IPS DF 4.7 (cell line): ENCODE measurements around the gene TMEM108.
"Not testable (repeated sequence)": the region's sequence is repeated elsewhere in the genome, so short reads cannot be mapped to it uniquely, and the experiment has no call there.

Experiments
- DNase-seq: peaks from one replicate; pipeline ENCODE4 v3.0.0-alpha.2; 2013; ENCODE audit warnings: low spot score; ENCODE audit errors: extremely low read depth

TMEM108 gene

GRCh38 chr3:133038089-133038730 is at the start of gene TMEM108:
Gene TMEM108 (plus strand): TSS chr3:133038391.
- peak; percentile 75 for DNase-seq

- no peak for DNase-seq
These were observed 42.2 kb upstream of the TMEM108 start for GRCh38 chr3:132995971-132996370.

GRCh38 chr3:132997404-132998185 is 40.6 kb upstream of the TMEM108 start:
- no peak for DNase-seq

GRCh38 chr3:133005032-133005431 is 33.2 kb upstream of the TMEM108 start:
- DNase-seq: not testable (repeated sequence)

GRCh38 chr3:133007601-133008000 is 30.6 kb upstream of the TMEM108 start:
- DNase-seq: no peak

- no peak for DNase-seq
These were observed 23.9 kb upstream of the TMEM108 start for GRCh38 chr3:133014325-133014724.

- not testable (repeated sequence) for DNase-seq
These were observed 22.6 kb upstream of the TMEM108 start for GRCh38 chr3:133015573-133015972.

- DNase-seq: no peak
These were observed 21.3 kb upstream of the TMEM108 start for GRCh38 chr3:133016838-133017309.

- DNase-seq: no peak
These were observed 19.3 kb upstream of the TMEM108 start for GRCh38 chr3:133018921-133019320.

- no peak for DNase-seq
These were observed 17.0 kb upstream of the TMEM108 start for GRCh38 chr3:133021206-133021605.

- DNase-seq: no peak
These were observed 14.8 kb upstream of the TMEM108 start for GRCh38 chr3:133023362-133023761.

- DNase-seq: no peak
These were observed 12.6 kb upstream of the TMEM108 start for GRCh38 chr3:133025546-133025945.

- DNase-seq: no peak
These were observed 5.9 kb upstream of the TMEM108 start for GRCh38 chr3:133032301-133032700.

- DNase-seq: no peak
These were observed 755 bp upstream of the TMEM108 start for GRCh38 chr3:133037436-133037835.

GRCh38 chr3:133038731-133039375 is 662 bp downstream of the TMEM108 start:
- no peak for DNase-seq

GRCh38 chr3:133040696-133041523 is 2.7 kb downstream of the TMEM108 start:
- DNase-seq: peak; percentile 38

- no peak for DNase-seq
These were observed 3.3 kb downstream of the TMEM108 start for GRCh38 chr3:133041524-133041829.

GRCh38 chr3:133042778-133043177 is 4.6 kb downstream of the TMEM108 start:
- DNase-seq: no peak

GRCh38 chr3:133047980-133048379 is 9.8 kb downstream of the TMEM108 start:
- DNase-seq: no peak

GRCh38 chr3:133049491-133049890 is 11.3 kb downstream of the TMEM108 start:
- no peak for DNase-seq

- no peak for DNase-seq
These were observed 12.7 kb downstream of the TMEM108 start for GRCh38 chr3:133050891-133051290.

GRCh38 chr3:133053532-133053931 is 15.3 kb downstream of the TMEM108 start:
- no peak for DNase-seq
